Metanephros (tissue), 1 donor: ENCODE data around the gene GSC2. TPM values are rescaled to one million over a fixed set of nuclear protein-coding genes. Genes with fewer than 3 reads are reported as not detected.

Experiments
- total RNA-seq: library from RNA; depleted of rRNA; stranded (reverse); fragments of >200 nt; gene quantifications from one replicate; pipeline ENCODE4 v1.2.3, GENCODE V29; 2014

The GSC2 gene
- total RNA-seq = not detected

GRCh38 chr22:19149991-19150390 lies at the start of gene GSC2:
Gene GSC2 (minus strand): TSS chr22:19150292. CDS start chr22:19150283, 9 bp downstream.

GRCh38 chr22:19178657-19179496 lies 28.8 kb upstream of the GSC2 start, which contains the start of gene SLC25A1:
Gene SLC25A1 (minus strand): TSS chr22:19178736. CDS start chr22:19178673, 63 bp downstream.

GRCh38 chr22:19130959-19131684 lies 19.0 kb downstream of the GSC2 start, which contains the start of gene TSSK2:
Gene TSSK2 (plus strand): TSS chr22:19131308. CDS start chr22:19131400, 92 bp downstream.

GRCh38 chr22:19122143-19122751 lies 27.8 kb downstream of the GSC2 start, which contains the start of gene DGCR2:
Gene DGCR2 (minus strand): TSS chr22:19122412. CDS start chr22:19122206, 206 bp downstream.

Other genes starting within 250 kb of the GSC2 start
- 6.4 TPM for gene DGCR6, start 244.0 kb downstream of the GSC2 start, total RNA-seq
- gene PRODH, start 214.0 kb downstream of the GSC2 start, total RNA-seq = 12.9 TPM
- 82.6 TPM for gene DGCR2, start 27.9 kb downstream of the GSC2 start, total RNA-seq
- gene TSSK2, start 19.0 kb downstream of the GSC2 start, total RNA-seq = not detected
- gene ESS2, start 5.6 kb downstream of the GSC2 start, total RNA-seq = 11.9 TPM
- 57.7 TPM for gene SLC25A1, start 28.4 kb upstream of the GSC2 start, total RNA-seq
- 19.0 TPM for gene CLTCL1, start 141.4 kb upstream of the GSC2 start, total RNA-seq